A673 (cell line): ENCODE measurements around the gene PKDREJ.

Experiments used
- CTCF ChIP-seq: fragments of 300-800, 200-600 bp; sonication (generic); conservative IDR thresholded peaks from 2 replicates; pipeline ENCODE4 v1.5.1; 2017; ENCODE audit warnings: low read depth, mild to moderate bottlenecking, antibody characterized with exemption, low read length, moderate library complexity, mixed read lengths
- EZH2 ChIP-seq: fragments of 200-600 bp; sonication (generic); IDR thresholded peaks from 2 replicates; pipeline ENCODE4 v1.6.1; 2017; ENCODE audit warnings: borderline replicate concordance, low read depth, mild to moderate bottlenecking, mixed read lengths, antibody characterized with exemption, low read length; ENCODE audit not compliant: poor library complexity, severe bottlenecking

GRCh38 chr22:46308283-46308988, 45.3 kb upstream of the PKDREJ start:
- TF ChIP-seq CTCF, result no peak
- TF ChIP-seq EZH2, result no peak
